Measurements from ENCODE around the gene CNP.

Gene CNP

DNA sequence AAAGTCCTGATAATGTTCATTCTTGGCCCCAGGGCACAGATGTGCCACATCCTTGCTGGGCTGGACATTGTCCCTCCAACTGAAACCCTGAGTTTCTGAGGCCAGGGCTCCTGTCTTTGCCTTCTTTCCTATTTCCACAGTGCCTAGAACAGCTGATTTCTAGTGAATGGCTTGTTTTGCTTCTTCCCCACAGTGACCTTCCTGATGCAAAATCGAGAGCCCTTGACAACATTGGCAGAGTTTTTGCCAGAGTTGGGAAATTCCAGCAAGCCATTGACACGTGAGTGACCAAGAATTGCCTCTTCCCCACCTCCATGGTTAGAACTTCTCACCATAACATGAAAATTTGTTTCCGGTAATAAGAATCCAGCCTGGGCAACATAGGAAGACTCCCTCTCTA is 21.7 kb upstream of the CNP start:
- no peak for TF ChIP-seq SIN3A (IDR thresholded peaks at IDR 0.05; ENCODE audit: borderline replicate concordance, insufficient read depth, low read length)
- no peak for TF ChIP-seq POLR2AphosphoS5 (IDR thresholded peaks at IDR 0.05; ENCODE audit: low read depth, low read length)
- TF ChIP-seq FOXP2 (optimal IDR thresholded peaks at IDR 0.05; ENCODE audit: borderline replicate concordance, extremely low read depth, extremely low read length, insufficient read depth): no peak
- TF ChIP-seq, protein P1, sequence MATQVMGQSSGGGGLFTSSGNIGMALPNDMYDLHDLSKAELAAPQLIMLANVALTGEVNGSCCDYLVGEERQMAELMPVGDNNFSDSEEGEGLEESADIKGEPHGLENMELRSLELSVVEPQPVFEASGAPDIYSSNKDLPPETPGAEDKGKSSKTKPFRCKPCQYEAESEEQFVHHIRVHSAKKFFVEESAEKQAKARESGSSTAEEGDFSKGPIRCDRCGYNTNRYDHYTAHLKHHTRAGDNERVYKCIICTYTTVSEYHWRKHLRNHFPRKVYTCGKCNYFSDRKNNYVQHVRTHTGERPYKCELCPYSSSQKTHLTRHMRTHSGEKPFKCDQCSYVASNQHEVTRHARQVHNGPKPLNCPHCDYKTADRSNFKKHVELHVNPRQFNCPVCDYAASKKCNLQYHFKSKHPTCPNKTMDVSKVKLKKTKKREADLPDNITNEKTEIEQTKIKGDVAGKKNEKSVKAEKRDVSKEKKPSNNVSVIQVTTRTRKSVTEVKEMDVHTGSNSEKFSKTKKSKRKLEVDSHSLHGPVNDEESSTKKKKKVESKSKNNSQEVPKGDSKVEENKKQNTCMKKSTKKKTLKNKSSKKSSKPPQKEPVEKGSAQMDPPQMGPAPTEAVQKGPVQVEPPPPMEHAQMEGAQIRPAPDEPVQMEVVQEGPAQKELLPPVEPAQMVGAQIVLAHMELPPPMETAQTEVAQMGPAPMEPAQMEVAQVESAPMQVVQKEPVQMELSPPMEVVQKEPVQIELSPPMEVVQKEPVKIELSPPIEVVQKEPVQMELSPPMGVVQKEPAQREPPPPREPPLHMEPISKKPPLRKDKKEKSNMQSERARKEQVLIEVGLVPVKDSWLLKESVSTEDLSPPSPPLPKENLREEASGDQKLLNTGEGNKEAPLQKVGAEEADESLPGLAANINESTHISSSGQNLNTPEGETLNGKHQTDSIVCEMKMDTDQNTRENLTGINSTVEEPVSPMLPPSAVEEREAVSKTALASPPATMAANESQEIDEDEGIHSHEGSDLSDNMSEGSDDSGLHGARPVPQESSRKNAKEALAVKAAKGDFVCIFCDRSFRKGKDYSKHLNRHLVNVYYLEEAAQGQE (IDR thresholded peaks at IDR 0.05; ENCODE audit: insufficient read depth in 1 of 2, low read depth in 2 of 2, low read length in 2 of 2): no peak
- TF ChIP-seq TAF1 (IDR thresholded peaks at IDR 0.05; ENCODE audit: borderline replicate concordance, insufficient read depth, low read length): no peak

- TF ChIP-seq, protein P1 (IDR thresholded peaks at IDR 0.05; ENCODE audit: insufficient read depth in 1 of 2, low read depth in 2 of 2, low read length in 2 of 2): no peak
- no peak for TF ChIP-seq FOXP2 (optimal IDR thresholded peaks at IDR 0.05; ENCODE audit: borderline replicate concordance, extremely low read depth, extremely low read length, insufficient read depth)
- no peak for TF ChIP-seq TAF1 (IDR thresholded peaks at IDR 0.05; ENCODE audit: borderline replicate concordance, insufficient read depth, low read length)
- TF ChIP-seq POLR2AphosphoS5 (IDR thresholded peaks at IDR 0.05; ENCODE audit: low read depth, low read length): no peak
- no peak for TF ChIP-seq SIN3A (IDR thresholded peaks at IDR 0.05; ENCODE audit: borderline replicate concordance, insufficient read depth, low read length)
These were observed 17.7 kb upstream of the CNP start for GRCh38 chr17:41948762-41949460.

DNA sequence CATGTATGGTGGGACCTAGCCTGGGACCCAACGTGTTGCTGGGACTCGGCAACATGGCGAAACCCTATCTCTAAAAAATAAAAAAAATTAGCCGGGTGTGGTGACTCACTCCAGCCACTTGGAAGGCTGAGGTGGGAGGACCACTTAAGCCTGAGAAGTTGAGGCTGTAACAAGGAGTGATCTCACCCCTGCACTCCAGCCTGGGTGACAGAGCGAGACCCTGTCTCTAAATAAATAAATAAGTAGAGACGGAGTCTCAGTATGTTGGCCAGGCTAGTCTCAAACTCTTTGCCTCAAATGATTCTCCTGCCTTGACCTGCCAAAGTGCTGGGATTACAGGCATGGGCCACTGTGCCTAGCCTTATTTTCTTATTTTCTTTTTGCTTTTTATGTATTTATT is 10.1 kb upstream of the CNP start:
- no peak for TF ChIP-seq SIN3A (IDR thresholded peaks at IDR 0.05; ENCODE audit: borderline replicate concordance, insufficient read depth, low read length)
- TF ChIP-seq, protein P1 (IDR thresholded peaks at IDR 0.05; ENCODE audit: insufficient read depth in 1 of 2, low read depth in 2 of 2, low read length in 2 of 2): no peak
- no peak for TF ChIP-seq FOXP2 (optimal IDR thresholded peaks at IDR 0.05; ENCODE audit: borderline replicate concordance, extremely low read depth, extremely low read length, insufficient read depth)
- no peak for TF ChIP-seq TAF1 (IDR thresholded peaks at IDR 0.05; ENCODE audit: borderline replicate concordance, insufficient read depth, low read length)
- TF ChIP-seq POLR2AphosphoS5 (IDR thresholded peaks at IDR 0.05; ENCODE audit: low read depth, low read length): no peak

- TF ChIP-seq, protein P1 (IDR thresholded peaks at IDR 0.05; ENCODE audit: insufficient read depth in 1 of 2, low read depth in 2 of 2, low read length in 2 of 2): no peak
- TF ChIP-seq FOXP2 (optimal IDR thresholded peaks at IDR 0.05; ENCODE audit: borderline replicate concordance, extremely low read depth, extremely low read length, insufficient read depth) (no peak), SIN3A (IDR thresholded peaks at IDR 0.05; ENCODE audit: borderline replicate concordance, insufficient read depth, low read length) (no peak), TAF1 (IDR thresholded peaks at IDR 0.05; ENCODE audit: borderline replicate concordance, insufficient read depth, low read length) (no peak), POLR2AphosphoS5 (IDR thresholded peaks at IDR 0.05; ENCODE audit: low read depth, low read length) (no peak)
These were observed 9.3 kb upstream of the CNP start for GRCh38 chr17:41957031-41957868.
